ENCODE data around the gene SEPTIN8. TPM values are rescaled to one million over a fixed set of nuclear protein-coding genes. Genes with fewer than 3 reads are reported as not detected.

The SEPTIN8 gene
- total and polyA plus RNA-seq, 2 of the 8 experiments (the other 6 are each of a cell fraction or from before 2014, with no cell fraction given), result 21.2 to 33.0 TPM

- TF ChIP-seq, protein P1, sequence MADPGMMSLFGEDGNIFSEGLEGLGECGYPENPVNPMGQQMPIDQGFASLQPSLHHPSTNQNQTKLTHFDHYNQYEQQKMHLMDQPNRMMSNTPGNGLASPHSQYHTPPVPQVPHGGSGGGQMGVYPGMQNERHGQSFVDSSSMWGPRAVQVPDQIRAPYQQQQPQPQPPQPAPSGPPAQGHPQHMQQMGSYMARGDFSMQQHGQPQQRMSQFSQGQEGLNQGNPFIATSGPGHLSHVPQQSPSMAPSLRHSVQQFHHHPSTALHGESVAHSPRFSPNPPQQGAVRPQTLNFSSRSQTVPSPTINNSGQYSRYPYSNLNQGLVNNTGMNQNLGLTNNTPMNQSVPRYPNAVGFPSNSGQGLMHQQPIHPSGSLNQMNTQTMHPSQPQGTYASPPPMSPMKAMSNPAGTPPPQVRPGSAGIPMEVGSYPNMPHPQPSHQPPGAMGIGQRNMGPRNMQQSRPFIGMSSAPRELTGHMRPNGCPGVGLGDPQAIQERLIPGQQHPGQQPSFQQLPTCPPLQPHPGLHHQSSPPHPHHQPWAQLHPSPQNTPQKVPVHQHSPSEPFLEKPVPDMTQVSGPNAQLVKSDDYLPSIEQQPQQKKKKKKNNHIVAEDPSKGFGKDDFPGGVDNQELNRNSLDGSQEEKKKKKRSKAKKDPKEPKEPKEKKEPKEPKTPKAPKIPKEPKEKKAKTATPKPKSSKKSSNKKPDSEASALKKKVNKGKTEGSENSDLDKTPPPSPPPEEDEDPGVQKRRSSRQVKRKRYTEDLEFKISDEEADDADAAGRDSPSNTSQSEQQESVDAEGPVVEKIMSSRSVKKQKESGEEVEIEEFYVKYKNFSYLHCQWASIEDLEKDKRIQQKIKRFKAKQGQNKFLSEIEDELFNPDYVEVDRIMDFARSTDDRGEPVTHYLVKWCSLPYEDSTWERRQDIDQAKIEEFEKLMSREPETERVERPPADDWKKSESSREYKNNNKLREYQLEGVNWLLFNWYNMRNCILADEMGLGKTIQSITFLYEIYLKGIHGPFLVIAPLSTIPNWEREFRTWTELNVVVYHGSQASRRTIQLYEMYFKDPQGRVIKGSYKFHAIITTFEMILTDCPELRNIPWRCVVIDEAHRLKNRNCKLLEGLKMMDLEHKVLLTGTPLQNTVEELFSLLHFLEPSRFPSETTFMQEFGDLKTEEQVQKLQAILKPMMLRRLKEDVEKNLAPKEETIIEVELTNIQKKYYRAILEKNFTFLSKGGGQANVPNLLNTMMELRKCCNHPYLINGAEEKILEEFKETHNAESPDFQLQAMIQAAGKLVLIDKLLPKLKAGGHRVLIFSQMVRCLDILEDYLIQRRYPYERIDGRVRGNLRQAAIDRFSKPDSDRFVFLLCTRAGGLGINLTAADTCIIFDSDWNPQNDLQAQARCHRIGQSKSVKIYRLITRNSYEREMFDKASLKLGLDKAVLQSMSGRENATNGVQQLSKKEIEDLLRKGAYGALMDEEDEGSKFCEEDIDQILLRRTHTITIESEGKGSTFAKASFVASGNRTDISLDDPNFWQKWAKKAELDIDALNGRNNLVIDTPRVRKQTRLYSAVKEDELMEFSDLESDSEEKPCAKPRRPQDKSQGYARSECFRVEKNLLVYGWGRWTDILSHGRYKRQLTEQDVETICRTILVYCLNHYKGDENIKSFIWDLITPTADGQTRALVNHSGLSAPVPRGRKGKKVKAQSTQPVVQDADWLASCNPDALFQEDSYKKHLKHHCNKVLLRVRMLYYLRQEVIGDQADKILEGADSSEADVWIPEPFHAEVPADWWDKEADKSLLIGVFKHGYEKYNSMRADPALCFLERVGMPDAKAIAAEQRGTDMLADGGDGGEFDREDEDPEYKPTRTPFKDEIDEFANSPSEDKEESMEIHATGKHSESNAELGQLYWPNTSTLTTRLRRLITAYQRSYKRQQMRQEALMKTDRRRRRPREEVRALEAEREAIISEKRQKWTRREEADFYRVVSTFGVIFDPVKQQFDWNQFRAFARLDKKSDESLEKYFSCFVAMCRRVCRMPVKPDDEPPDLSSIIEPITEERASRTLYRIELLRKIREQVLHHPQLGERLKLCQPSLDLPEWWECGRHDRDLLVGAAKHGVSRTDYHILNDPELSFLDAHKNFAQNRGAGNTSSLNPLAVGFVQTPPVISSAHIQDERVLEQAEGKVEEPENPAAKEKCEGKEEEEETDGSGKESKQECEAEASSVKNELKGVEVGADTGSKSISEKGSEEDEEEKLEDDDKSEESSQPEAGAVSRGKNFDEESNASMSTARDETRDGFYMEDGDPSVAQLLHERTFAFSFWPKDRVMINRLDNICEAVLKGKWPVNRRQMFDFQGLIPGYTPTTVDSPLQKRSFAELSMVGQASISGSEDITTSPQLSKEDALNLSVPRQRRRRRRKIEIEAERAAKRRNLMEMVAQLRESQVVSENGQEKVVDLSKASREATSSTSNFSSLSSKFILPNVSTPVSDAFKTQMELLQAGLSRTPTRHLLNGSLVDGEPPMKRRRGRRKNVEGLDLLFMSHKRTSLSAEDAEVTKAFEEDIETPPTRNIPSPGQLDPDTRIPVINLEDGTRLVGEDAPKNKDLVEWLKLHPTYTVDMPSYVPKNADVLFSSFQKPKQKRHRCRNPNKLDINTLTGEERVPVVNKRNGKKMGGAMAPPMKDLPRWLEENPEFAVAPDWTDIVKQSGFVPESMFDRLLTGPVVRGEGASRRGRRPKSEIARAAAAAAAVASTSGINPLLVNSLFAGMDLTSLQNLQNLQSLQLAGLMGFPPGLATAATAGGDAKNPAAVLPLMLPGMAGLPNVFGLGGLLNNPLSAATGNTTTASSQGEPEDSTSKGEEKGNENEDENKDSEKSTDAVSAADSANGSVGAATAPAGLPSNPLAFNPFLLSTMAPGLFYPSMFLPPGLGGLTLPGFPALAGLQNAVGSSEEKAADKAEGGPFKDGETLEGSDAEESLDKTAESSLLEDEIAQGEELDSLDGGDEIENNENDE (IDR thresholded peaks at IDR 0.05; ENCODE audit: insufficient replicate concordance, low read length), result no peak
- TF ChIP-seq RAD21 (IDR thresholded peaks at IDR 0.05 in 1 of 2, conservative IDR thresholded peaks at IDR 0.05 in 1 of 2; ENCODE audit: low read depth in 2 of 2, low read length in 2 of 2) (peak; percentile 89 to 93), FOSL1 (IDR thresholded peaks at IDR 0.05; ENCODE audit: insufficient read depth, low read depth, low read length) (no peak), EP300 (IDR thresholded peaks at IDR 0.05; ENCODE audit: borderline replicate concordance in 1 of 2, low read depth in 2 of 2, low read length in 2 of 2) (no peak), SAP30 (IDR thresholded peaks at IDR 0.05; ENCODE audit: insufficient read depth, insufficient replicate concordance, low read length) (no peak), HDAC2 (IDR thresholded peaks at IDR 0.05; ENCODE audit: borderline replicate concordance in 1 of 2, low read depth in 2 of 2, low read length in 2 of 2) (0 out of 4 replicates have a peak, but pooled peaks of 1 of the 2 experiments have one; percentile 24), TBP (IDR thresholded peaks at IDR 0.05; ENCODE audit: low read depth, low read length) (peak; percentile 22; the same call in 1 of the 2 replicates)
Measured at GRCh38 chr5:132820162-132820754, 43.2 kb upstream of the SEPTIN8 start (continued).

Data from H1 (cell line).